ENCODE data around the gene FAT2.

DNA sequence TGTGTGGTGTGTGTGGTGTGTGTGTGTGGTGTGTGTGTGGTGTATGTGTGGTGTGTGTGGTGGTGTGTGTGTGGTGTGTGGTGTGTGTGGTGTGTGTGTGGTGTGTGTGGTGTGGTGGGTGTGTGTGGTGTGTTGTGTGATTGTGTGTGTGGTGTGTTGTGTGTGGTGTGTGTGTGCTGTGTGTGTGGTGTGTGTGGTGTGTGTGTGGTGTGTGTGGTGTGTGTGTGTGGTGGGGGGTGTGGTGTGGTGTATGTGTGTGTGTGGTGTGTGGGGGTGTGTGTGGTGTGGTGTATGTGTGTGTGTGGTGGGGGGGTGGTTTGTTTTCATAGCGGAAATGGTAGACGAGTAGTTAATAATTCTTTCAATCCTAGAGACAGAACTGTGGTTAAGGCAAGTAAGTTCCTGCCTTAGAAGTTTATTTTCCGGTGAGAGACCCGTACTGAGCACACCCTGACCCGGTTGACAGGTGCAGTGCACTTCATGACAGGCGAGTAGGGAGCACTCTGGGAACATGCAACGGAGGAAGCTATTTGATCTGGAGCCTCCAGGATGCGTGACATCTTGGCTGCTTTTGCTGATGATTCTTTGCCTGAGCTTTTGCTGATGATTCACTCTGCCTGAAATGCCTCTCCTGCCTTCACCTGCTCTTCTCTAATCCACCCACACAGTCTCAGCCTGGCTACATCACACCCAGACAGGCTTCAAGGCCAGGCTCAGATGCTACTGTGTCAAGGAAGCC lies 21.7 kb upstream of the FAT2 start:
- TF ChIP-seq, protein P1, sequence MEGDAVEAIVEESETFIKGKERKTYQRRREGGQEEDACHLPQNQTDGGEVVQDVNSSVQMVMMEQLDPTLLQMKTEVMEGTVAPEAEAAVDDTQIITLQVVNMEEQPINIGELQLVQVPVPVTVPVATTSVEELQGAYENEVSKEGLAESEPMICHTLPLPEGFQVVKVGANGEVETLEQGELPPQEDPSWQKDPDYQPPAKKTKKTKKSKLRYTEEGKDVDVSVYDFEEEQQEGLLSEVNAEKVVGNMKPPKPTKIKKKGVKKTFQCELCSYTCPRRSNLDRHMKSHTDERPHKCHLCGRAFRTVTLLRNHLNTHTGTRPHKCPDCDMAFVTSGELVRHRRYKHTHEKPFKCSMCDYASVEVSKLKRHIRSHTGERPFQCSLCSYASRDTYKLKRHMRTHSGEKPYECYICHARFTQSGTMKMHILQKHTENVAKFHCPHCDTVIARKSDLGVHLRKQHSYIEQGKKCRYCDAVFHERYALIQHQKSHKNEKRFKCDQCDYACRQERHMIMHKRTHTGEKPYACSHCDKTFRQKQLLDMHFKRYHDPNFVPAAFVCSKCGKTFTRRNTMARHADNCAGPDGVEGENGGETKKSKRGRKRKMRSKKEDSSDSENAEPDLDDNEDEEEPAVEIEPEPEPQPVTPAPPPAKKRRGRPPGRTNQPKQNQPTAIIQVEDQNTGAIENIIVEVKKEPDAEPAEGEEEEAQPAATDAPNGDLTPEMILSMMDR (conservative IDR thresholded peaks at IDR 0.05; ENCODE audit: low read length) = no peak
- TF ChIP-seq EZH2phosphoT487 (IDR thresholded peaks at IDR 0.05; ENCODE audit: borderline replicate concordance, low read depth, low read length) = no peak

All from OCI-LY7 (cell line).